H1 (cell line): Measurements from ENCODE around the gene SMARCC1. TPM values are rescaled to one million over a fixed set of nuclear protein-coding genes. Genes with fewer than 3 reads are reported as not detected.

Source experiments
- ASH2L ChIP-seq: fragments of 200-600, 300-600 bp; sonication (generic); IDR thresholded peaks from one replicate; pipeline ENCODE4 v1.7.1; 2017; ENCODE audit warnings: low read length
- CHD2 ChIP-seq: IDR thresholded peaks from 2 replicates; pipeline ENCODE4 v1.6.1; 2012; ENCODE audit warnings: low read length, improper control_type of control experiment
- EGR1 ChIP-seq: IDR thresholded peaks from 2 replicates; pipeline ENCODE4 v1.6.1; 2011; ENCODE audit warnings: low read depth, low read length, borderline replicate concordance
- EZH2 ChIP-seq: fragments of 200-600 bp; sonication (generic); IDR thresholded peaks from 2 replicates; pipeline ENCODE4 v1.7.1; 2012; ENCODE audit warnings: low read depth, mild to moderate bottlenecking, moderate library complexity, low read length, inconsistent platforms; ENCODE audit not compliant: severe bottlenecking
- MAFK ChIP-seq: IDR thresholded peaks from 2 replicates; pipeline ENCODE4 v1.6.1; 2012; ENCODE audit warnings: low read depth, mild to moderate bottlenecking, improper control_type of control experiment, low read length
- NRF1 ChIP-seq: IDR thresholded peaks from 2 replicates; pipeline ENCODE4 v1.6.1; 2011; ENCODE audit warnings: mild to moderate bottlenecking, low read depth, low read length, improper control_type of control experiment
- RXRA ChIP-seq: IDR thresholded peaks from 2 replicates; pipeline ENCODE4 v1.6.1; 2011; ENCODE audit warnings: low read depth, mild to moderate bottlenecking, low read length, moderate library complexity; ENCODE audit not compliant: insufficient read depth
- SP2 ChIP-seq: IDR thresholded peaks from 2 replicates; pipeline ENCODE4 v1.6.1; 2012; ENCODE audit warnings: mild to moderate bottlenecking, low read length, inconsistent platforms
- polyA plus RNA-seq, 7 experiments: library from polyadenylated mRNA; depleted of rRNA in 3 of 7; stranded (reverse) in 5 of 7; unstranded in 2 of 7; fragments of >200 nt in 5 of 7; fragments of 200-250 nt in 2 of 7; gene quantifications; 1 replicate in 5 of 7; 2 replicates in 1 of 7; 4 replicates in 1 of 7; pipeline versions ENCODE4 v1.2.1 to v1.2.3, GENCODE V29; 2011 to 2013; ENCODE audit warnings: missing spikeins in 2 of 7, mixed read lengths in 2 of 7
- total RNA-seq: library from RNA; stranded (reverse); fragmentation: NEBNext Ultra II Directional; extraction: Animal tissue kit (Norgen Biotek cat#: 25700); gene quantifications from 2 replicates; pipeline ENCODE4 v1.2.1, GENCODE V29; 2021

SMARCC1 gene
- total and polyA plus RNA-seq, 2 of the 8 experiments (the other 6 are each of a cell fraction or from before 2014, with no cell fraction given) = 64.1 to 335 TPM

- no peak for TF ChIP-seq SP2
- no peak for TF ChIP-seq ASH2L
- TF ChIP-seq EZH2 = no peak
- TF ChIP-seq NRF1 = no peak
- TF ChIP-seq RXRA = no peak
- TF ChIP-seq MAFK = no peak
- no peak for TF ChIP-seq CHD2
- no peak for TF ChIP-seq EGR1
These were observed 203.5 kb downstream of the SMARCC1 start (continued) for GRCh38 chr3:47578119-47578632.
